OCI-LY3 (cell line): ENCODE measurements around the gene PGM1.

Experiments
- H2AFZ ChIP-seq: fragments of 200-600, 300-600 bp; shearing (Covaris generic); 2 replicates; pipeline ENCODE4 v1.6.0; 2014; ENCODE audit warnings: antibody characterized with exemption, low read depth, low read length
- H3K27ac ChIP-seq: fragments of 200-600, 300-600 bp; sonication (generic); 2 replicates; pipeline ENCODE4 v1.5.1; 2014; ENCODE audit warnings: mild to moderate bottlenecking, low read length, moderate library complexity, mixed read lengths
- H3K27me3 ChIP-seq: fragments of 200-600, 300-600 bp; sonication (generic); 2 replicates; pipeline ENCODE4 v1.6.1; 2014; ENCODE audit warnings: low read depth, low read length, mixed read lengths
- H3K36me3 ChIP-seq: fragments of 200-600, 300-600 bp; sonication (generic); replicated peaks from 2 replicates; pipeline ENCODE3; 2014; ENCODE audit warnings: low read depth, low read length, mixed read lengths
- H3K4me1 ChIP-seq: fragments of 300-600, 200-600 bp; sonication (generic); 2 replicates; pipeline ENCODE4 v1.6.1; 2014; ENCODE audit warnings: low read length, mixed read lengths
- H3K4me2 ChIP-seq: fragments of 200-600, 300-600 bp; sonication (generic); 2 replicates; pipeline ENCODE4 v1.6.1; 2014; ENCODE audit warnings: low read length, mixed read lengths
- H3K4me3 ChIP-seq: fragments of 300-600, 200-600 bp; sonication (generic); 2 replicates; pipeline ENCODE4 v1.5.1; 2014; ENCODE audit warnings: antibody characterized with exemption, mild to moderate bottlenecking, low read length, moderate library complexity
- H3K79me2 ChIP-seq: fragments of 300-600, 200-600 bp; shearing (Covaris generic); 2 replicates; pipeline ENCODE4 v1.6.1; 2014; ENCODE audit warnings: mild to moderate bottlenecking, low read length, mixed read lengths
- H3K9ac ChIP-seq: fragments of 300-600, 200-600 bp; shearing (Covaris generic); 2 replicates; pipeline ENCODE4 v1.6.0; 2014; ENCODE audit warnings: mild to moderate bottlenecking, low read length, moderate library complexity
- H3K9me3 ChIP-seq: fragments of 200-600, 300-600 bp; shearing (Covaris generic); 2 replicates; pipeline ENCODE4 v1.6.1; 2014; ENCODE audit warnings: low read length, mixed read lengths; ENCODE audit not compliant: insufficient read depth
- H4K20me1 ChIP-seq: fragments of 200-600, 300-600 bp; sonication (generic); 2 replicates; pipeline ENCODE4 v1.6.1; 2016; ENCODE audit warnings: low read length, mixed read lengths; ENCODE audit not compliant: insufficient read depth
- CTCF ChIP-seq: fragments of 200-600, 300-600 bp; sonication (generic); IDR thresholded peaks from 2 replicates; pipeline ENCODE4 v1.5.1; 2014; ENCODE audit warnings: antibody characterized with exemption, low read length, low read depth
- EZH2phosphoT487 ChIP-seq: fragments of 200-600 bp; shearing (Covaris generic); IDR thresholded peaks from 2 replicates; pipeline ENCODE4 v1.6.1; 2018; ENCODE audit warnings: antibody characterized with exemption, mixed run types, low read depth

PGM1 gene

GRCh38 chr1:63651161-63651701 is 58.0 kb downstream of the PGM1 start:
- no peaks in the 10 kb centered on the region for H3K27me3 ChIP-seq
- H4K20me1 ChIP-seq, result no peaks in the 10 kb centered on the region
- H3K9me3 ChIP-seq, result no peaks in the 10 kb centered on the region
- no peak overlapping the region for H3K4me3 ChIP-seq
- no peaks in the 10 kb centered on the region for H3K36me3 ChIP-seq
- H3K4me1 ChIP-seq, result no peaks in the 10 kb centered on the region
- no peaks in the 10 kb centered on the region for H3K79me2 ChIP-seq
- no peak overlapping the region for H2AFZ ChIP-seq
- H3K4me2 ChIP-seq, result no peak overlapping the region
- no peak overlapping the region for H3K27ac ChIP-seq
- TF ChIP-seq EZH2phosphoT487 (no peak), CTCF (no peak)
- H3K9ac ChIP-seq, result no peak overlapping the region

- no peaks in the 10 kb centered on the region for H3K36me3 ChIP-seq
- H3K9ac ChIP-seq, result no peak overlapping the region
- H3K4me3 ChIP-seq, result no peak overlapping the region
- no peak for TF ChIP-seq EZH2phosphoT487
- no peak for TF ChIP-seq CTCF
- no peak overlapping the region for H3K27ac ChIP-seq
- no peaks in the 10 kb centered on the region for H4K20me1 ChIP-seq
- no peak overlapping the region for H2AFZ ChIP-seq
- H3K27me3 ChIP-seq, result no peaks in the 10 kb centered on the region
- no peaks in the 10 kb centered on the region for H3K4me1 ChIP-seq
- no peaks in the 10 kb centered on the region for H3K79me2 ChIP-seq
- H3K4me2 ChIP-seq, result no peak overlapping the region
- H3K9me3 ChIP-seq, result no peaks in the 10 kb centered on the region
These were observed 60.8 kb downstream of the PGM1 start for GRCh38 chr1:63653976-63654375.

- Histone ChIP-seq H3K4me2 (no peak overlapping the region), H3K27me3 (no peaks in the 10 kb centered on the region), H3K36me3 (no peaks in the 10 kb centered on the region), H2AFZ (no peak overlapping the region), H3K27ac (no peak overlapping the region), H3K9me3 (no peaks in the 10 kb centered on the region), H4K20me1 (no peaks in the 10 kb centered on the region), H3K4me3 (no peak overlapping the region), H3K4me1 (no peaks in the 10 kb centered on the region), H3K79me2 (no peaks in the 10 kb centered on the region), H3K9ac (no peak overlapping the region)
- TF ChIP-seq EZH2phosphoT487 (no peak), CTCF (no peak)
These were observed 66.2 kb downstream of the PGM1 start for GRCh38 chr1:63659448-63659847.

DNA sequence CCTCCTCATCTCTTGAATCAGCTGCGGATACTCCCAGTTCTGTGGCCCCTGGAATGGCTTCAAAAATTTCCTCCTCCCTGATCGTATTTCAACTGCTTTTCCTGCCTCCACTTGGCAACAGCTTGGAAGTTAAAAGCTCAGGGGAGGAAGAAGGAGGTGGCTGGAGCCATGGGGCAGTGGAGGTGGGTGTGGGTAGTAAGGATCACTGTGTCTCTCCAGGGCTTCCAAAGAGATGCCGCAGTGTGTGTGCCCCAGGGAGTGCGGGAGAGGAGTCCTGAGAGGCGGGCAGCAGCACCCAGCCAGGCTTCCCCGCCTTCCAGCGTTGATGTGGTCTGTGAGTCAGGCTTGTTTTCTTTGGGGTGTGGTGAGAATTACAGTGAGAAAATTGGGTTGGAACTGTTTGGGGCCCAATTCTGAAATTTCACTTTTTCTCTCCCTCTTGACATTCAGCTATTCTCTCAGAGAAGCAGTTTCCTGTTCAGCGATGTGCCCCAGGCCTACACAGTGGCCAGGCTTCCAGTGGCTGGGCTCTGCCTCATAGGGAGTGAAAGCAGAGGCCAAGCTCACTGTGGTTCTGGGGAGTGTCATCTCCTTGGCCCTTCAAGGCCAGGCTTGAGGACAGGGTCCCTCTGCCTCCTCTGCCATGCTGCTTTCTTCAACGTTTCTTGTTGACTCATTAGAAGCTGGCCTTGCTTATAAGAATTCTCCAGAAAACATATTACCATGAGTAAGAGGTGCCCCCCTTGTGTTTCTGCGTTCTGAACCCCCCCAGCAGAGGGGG is 69.0 kb downstream of the PGM1 start:
- no peak overlapping the region for H3K4me2 ChIP-seq
- TF ChIP-seq EZH2phosphoT487 (no peak), CTCF (no peak)
- H3K4me1 ChIP-seq, result no peaks in the 10 kb centered on the region
- no peak overlapping the region for H2AFZ ChIP-seq
- no peak overlapping the region for H3K9ac ChIP-seq
- no peaks in the 10 kb centered on the region for H3K36me3 ChIP-seq
- H3K9me3 ChIP-seq, result no peaks in the 10 kb centered on the region
- no peaks in the 10 kb centered on the region for H4K20me1 ChIP-seq
- H3K27me3 ChIP-seq, result no peaks in the 10 kb centered on the region
- no peak overlapping the region for H3K4me3 ChIP-seq
- no peaks in the 10 kb centered on the region for H3K79me2 ChIP-seq
- H3K27ac ChIP-seq, result no peak overlapping the region
